NB4 (cell line): ENCODE measurements around the gene CACNA2D3.

Experiments used
- DNase-seq: peaks from one replicate; pipeline ENCODE4 v3.0.0; 2010; ENCODE audit warnings: low read depth
- H3K4me3 ChIP-seq: one replicate; pipeline ENCODE4 v1.5.1; 2011; ENCODE audit warnings: mild to moderate bottlenecking, low read depth, low read length, moderate library complexity
- MAX ChIP-seq: IDR thresholded peaks from 2 replicates; pipeline ENCODE4 v1.6.1; 2011; ENCODE audit warnings: low read depth, low read length
- MYC ChIP-seq: IDR thresholded peaks from 2 replicates; pipeline ENCODE4 v1.6.1; 2011; ENCODE audit warnings: low read depth, low read length
- POLR2A ChIP-seq: IDR thresholded peaks from 2 replicates; pipeline ENCODE4 v1.6.1; 2011; ENCODE audit warnings: mild to moderate bottlenecking; ENCODE audit not compliant: insufficient read length; ENCODE audit errors: extremely low read depth
- TF ChIP-seq, protein P1 (sequence below): IDR thresholded peaks from one replicate; pipeline ENCODE4 v1.5.1; 2012; ENCODE audit warnings: low read depth, low read length

The CACNA2D3 gene

DNA sequence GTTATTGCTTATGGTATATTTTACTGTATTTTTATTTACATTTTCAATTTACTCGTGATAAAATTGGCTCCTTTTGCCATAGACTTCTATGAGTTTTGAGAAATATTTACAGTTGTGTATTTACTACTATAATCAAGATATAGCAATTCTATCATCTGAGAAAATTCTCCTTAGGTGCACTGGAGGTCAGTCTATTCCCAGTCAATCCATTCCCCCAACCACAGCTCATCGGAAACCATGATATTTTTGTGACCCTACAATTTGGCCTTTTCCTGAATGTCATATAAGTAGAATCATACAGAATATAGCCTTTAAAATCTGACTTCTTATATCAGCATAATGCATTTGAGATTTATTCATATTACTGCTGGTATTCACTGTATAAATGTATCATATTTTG is 920.2 kb downstream of the CACNA2D3 start:
- TF ChIP-seq MYC (no peak), MAX (no peak), POLR2A (no peak)
- TF ChIP-seq, protein P1, sequence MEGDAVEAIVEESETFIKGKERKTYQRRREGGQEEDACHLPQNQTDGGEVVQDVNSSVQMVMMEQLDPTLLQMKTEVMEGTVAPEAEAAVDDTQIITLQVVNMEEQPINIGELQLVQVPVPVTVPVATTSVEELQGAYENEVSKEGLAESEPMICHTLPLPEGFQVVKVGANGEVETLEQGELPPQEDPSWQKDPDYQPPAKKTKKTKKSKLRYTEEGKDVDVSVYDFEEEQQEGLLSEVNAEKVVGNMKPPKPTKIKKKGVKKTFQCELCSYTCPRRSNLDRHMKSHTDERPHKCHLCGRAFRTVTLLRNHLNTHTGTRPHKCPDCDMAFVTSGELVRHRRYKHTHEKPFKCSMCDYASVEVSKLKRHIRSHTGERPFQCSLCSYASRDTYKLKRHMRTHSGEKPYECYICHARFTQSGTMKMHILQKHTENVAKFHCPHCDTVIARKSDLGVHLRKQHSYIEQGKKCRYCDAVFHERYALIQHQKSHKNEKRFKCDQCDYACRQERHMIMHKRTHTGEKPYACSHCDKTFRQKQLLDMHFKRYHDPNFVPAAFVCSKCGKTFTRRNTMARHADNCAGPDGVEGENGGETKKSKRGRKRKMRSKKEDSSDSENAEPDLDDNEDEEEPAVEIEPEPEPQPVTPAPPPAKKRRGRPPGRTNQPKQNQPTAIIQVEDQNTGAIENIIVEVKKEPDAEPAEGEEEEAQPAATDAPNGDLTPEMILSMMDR, result no peak
- no peak for DNase-seq
- H3K4me3 ChIP-seq, result no peak overlapping the region

GRCh38 chr3:55044486-55044885 is 922.1 kb downstream of the CACNA2D3 start:
- H3K4me3 ChIP-seq, result no peak overlapping the region
- DNase-seq, result no peak
- TF ChIP-seq MAX, result no peak
- TF ChIP-seq POLR2A, result no peak
- TF ChIP-seq MYC, result no peak
- TF ChIP-seq, protein P1, result no peak

DNA sequence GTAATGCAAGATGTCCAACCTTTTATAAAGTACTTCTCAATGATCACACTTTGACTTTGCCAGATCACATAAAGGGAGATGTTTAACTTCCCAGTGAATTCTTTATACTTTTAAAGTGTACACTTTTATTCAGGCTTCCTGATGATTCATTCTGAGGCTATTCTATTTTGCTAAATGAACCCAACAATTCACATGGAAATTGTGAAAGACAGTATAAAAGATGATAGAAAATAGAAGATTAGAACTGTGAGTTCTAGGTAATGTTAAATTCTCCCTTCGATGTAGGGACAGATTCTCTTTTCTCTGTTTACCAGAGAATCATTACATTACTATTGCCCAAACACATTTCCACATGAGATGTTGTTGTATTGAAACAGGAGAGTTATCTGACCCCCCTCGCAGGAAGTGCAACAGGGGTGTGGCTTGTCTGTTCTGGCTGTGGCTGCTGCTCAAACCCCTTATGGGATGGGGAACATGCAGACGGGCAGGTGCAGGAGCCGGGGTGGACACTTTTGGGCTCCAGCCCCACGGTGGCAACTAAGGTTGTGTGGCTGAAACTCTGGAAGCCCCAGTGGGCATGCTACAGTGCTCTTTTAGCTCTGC is 936.8 kb downstream of the CACNA2D3 start:
- TF ChIP-seq POLR2A (no peak), MYC (no peak), MAX (no peak)
- TF ChIP-seq, protein P1, result no peak
- H3K4me3 ChIP-seq, result no peak overlapping the region
- no peak for DNase-seq

- no peak for TF ChIP-seq MAX
- TF ChIP-seq, protein P1, result no peak
- TF ChIP-seq POLR2A, result no peak
- no peak for TF ChIP-seq MYC
- DNase-seq, result no peak
- no peak overlapping the region for H3K4me3 ChIP-seq
These were observed 938.8 kb downstream of the CACNA2D3 start for GRCh38 chr3:55060896-55061719.

DNA sequence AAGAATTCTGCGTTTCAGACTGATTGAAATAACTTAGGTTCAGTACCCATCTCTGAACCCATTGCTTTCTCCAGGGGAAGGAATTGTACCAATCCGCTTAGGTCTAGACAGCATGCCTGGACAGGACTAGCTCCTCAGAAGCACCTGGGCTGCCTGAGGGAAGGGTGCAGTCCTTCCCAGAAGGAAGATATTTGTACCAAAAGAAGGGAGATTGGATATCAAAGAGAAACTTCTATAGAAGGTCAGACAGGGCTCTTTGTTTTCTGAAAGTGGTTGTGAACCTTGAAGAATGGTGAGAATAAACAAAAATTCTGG is 939.3 kb downstream of the CACNA2D3 start:
- TF ChIP-seq MAX, result no peak
- no peak for TF ChIP-seq MYC
- TF ChIP-seq, protein P1, result no peak
- no peak for TF ChIP-seq POLR2A
- no peak overlapping the region for H3K4me3 ChIP-seq
- DNase-seq, result no peak
